CD8-positive, alpha-beta memory T cell (primary cell): ENCODE data around the gene MAST1. TPM values are rescaled to one million over a fixed set of nuclear protein-coding genes. Genes with fewer than 3 reads are reported as not detected.

Experiments
- CTCF ChIA-PET: fragments of 350-600 bp; sonication (Branson Sonifier 250); formaldehyde crosslinking; loops from one replicate; lab custom pipeline; 2021; ENCODE audit warnings: antibody characterized with exemption; lab: Charles Lee
- POLR2A ChIA-PET: fragments of 350-600 bp; sonication (Branson Sonifier 250); formaldehyde crosslinking; loops from one replicate; lab custom pipeline; 2021; ENCODE audit warnings: antibody characterized with exemption; lab: Charles Lee
- DNase-seq, 5 donors: peaks; one replicate each; pipeline versions ENCODE4 v3.0.0 to v3.0.0-alpha.2; 2020 to 2022; ENCODE audit warnings: mixed read lengths in 1 of 5
- H3K27ac ChIP-seq: one replicate; pipeline ENCODE4 v1.7.0; 2013; ENCODE audit warnings: low read depth, mild to moderate bottlenecking, low read length, moderate library complexity
- H3K27me3 ChIP-seq: 2 replicates; pipeline ENCODE4 v1.7.0; 2013; ENCODE audit warnings: low read length, mild to moderate bottlenecking; ENCODE audit not compliant: insufficient read depth, poor library complexity, severe bottlenecking
- H3K36me3 ChIP-seq: 2 replicates; pipeline ENCODE4 v1.7.0; 2013; ENCODE audit warnings: mild to moderate bottlenecking, low read length, moderate library complexity; ENCODE audit not compliant: insufficient read depth
- H3K4me1 ChIP-seq: 2 replicates; pipeline ENCODE4 v1.7.0; 2013; ENCODE audit warnings: mild to moderate bottlenecking, low read length, moderate library complexity; ENCODE audit not compliant: insufficient read depth
- H3K4me3 ChIP-seq: 2 replicates; pipeline ENCODE4 v1.7.0; 2013; ENCODE audit warnings: mild to moderate bottlenecking, low read length
- H3K9me3 ChIP-seq: 2 replicates; pipeline ENCODE4 v1.7.0; 2013; ENCODE audit warnings: mild to moderate bottlenecking, low read length
- H3K27ac Mint-ChIP-seq, 8 donors: one replicate each; pipeline ENCODE4 v1.8.0; 2020 to 2021; ENCODE audit warnings: mixed read lengths in 8 of 8, mild to moderate bottlenecking in 6 of 8, inconsistent platforms in 3 of 8, moderate library complexity in 3 of 8
- H3K27me3 Mint-ChIP-seq, 2 donors: one replicate each; pipeline ENCODE4 v1.8.0; 2020 to 2021; ENCODE audit warnings: mixed read lengths in 2 of 2, mild to moderate bottlenecking in 1 of 2, moderate library complexity in 1 of 2
- H3K36me3 Mint-ChIP-seq, 3 donors: one replicate each; pipeline ENCODE4 v1.8.0; 2020 to 2021; ENCODE audit warnings: mixed read lengths in 3 of 3, inconsistent platforms in 1 of 3, mild to moderate bottlenecking in 1 of 3
- H3K4me1 Mint-ChIP-seq, 3 donors: one replicate each; pipeline ENCODE4 v1.8.0; 2020 to 2021; ENCODE audit warnings: mixed read lengths in 3 of 3, inconsistent platforms in 1 of 3, mild to moderate bottlenecking in 1 of 3
- H3K4me3 Mint-ChIP-seq, 7 donors: one replicate each; pipeline ENCODE4 v1.8.0; 2020 to 2021; ENCODE audit warnings: mixed read lengths in 7 of 7, mild to moderate bottlenecking in 6 of 7, moderate library complexity in 4 of 7, inconsistent platforms in 2 of 7
- H3K9me3 Mint-ChIP-seq, 5 donors: one replicate each; pipeline ENCODE4 v1.8.0; 2020 to 2022; ENCODE audit warnings: mixed read lengths in 5 of 5, mild to moderate bottlenecking in 3 of 5, moderate library complexity in 2 of 5, inconsistent platforms in 1 of 5
- polyA plus RNA-seq: library from polyadenylated mRNA; unstranded; fragments of 300-500 nt; fragmentation: Illumina TruSeq; gene quantifications from one replicate; pipeline ENCODE4 v1.2.3, GENCODE V29; 2021
- total RNA-seq, 2 experiments: library from RNA; stranded (reverse); gene quantifications; one replicate each; pipeline ENCODE4 v1.2.3, GENCODE V29; 2021

The MAST1 gene
- total and polyA plus RNA-seq, 3 experiments from 2014 or later, result 0.24 to 1.2 (median 0.38) TPM

DNA sequence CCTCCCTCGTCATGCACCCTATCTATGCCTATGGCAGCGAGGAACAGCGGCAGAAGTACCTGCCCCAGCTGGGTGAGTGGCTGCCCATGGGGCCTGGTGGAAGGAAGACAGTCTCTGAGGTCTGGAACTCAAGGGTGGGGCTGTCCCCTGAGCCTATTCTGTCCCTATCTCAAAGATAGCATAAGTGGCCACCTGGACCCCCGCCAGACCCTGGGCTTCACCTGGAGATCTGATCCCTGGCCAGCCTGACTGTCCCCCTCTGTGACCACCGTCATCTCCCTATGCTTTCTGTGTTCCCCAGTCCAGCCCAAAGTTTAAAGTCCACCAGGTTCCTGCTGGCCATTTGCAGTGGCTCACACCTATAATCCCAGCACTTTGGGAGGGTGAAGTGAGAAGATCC lies 55.3 kb downstream of the MAST1 start:
- peaks cover 14% of the 10 kb centered on the region for H3K36me3 ChIP-seq
- H3K4me3 ChIP-seq, result no peak overlapping the region
- no peak for DNase-seq
- Mint-ChIP-seq H3K4me3 (peak overlapping the region; percentile 34 to 78 (median 53)), H3K27me3 (peaks cover 0 to 4% of the 10 kb centered on the region in 2 donors), H3K27ac (peak overlapping the region in 2 of 8 donors; percentile 24 to 60), H3K36me3 (peaks cover 11 to 52% (median 12%) of the 10 kb centered on the region in 3 donors), H3K9me3 (no peaks in the 10 kb centered on the region), H3K4me1 (peaks cover 20 to 38% (median 25%) of the 10 kb centered on the region in 3 donors)
- POLR2A ChIA-PET, result no interaction called here
- no peak overlapping the region for H3K27ac ChIP-seq
- H3K9me3 ChIP-seq, result no peaks in the 10 kb centered on the region
- peaks cover 12% of the 10 kb centered on the region for H3K4me1 ChIP-seq
- CTCF ChIA-PET, result interaction anchor here (1.7 kb wide), 1 partner anchor 72 kb away, joined by 5 read pairs; no protein-coding TSS in a partner anchor
- no peaks in the 10 kb centered on the region for H3K27me3 ChIP-seq

DNA sequence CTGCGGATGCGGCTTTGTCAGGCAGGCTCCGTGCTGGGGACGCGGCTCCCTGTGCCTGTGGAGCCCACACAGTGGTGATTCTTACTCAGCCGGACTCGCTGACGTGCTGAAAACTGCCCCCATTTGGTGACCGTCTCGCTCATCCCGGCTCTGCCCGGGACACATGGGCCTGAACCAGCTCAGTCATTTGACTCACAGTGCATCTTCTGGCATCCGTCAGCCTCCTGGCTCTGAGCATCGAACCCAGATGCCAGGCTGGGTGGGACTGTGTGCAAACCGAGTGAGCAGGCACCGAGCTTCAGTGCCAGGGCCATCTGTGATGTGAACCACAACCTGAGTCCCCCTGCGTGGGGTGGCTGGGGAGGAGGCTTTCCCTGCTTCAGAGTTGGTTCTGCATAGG lies 58.1 kb downstream of the MAST1 start:
- no peak overlapping the region for H3K27ac Mint-ChIP-seq
- peak overlapping the region in 1 of 7 donors; percentile 34 for H3K4me3 Mint-ChIP-seq
- H3K36me3 ChIP-seq, result peaks cover 14% of the 10 kb centered on the region
- no peak for DNase-seq
- no peaks in the 10 kb centered on the region for H3K27me3 ChIP-seq
- no peaks in the 10 kb centered on the region for H3K27me3 Mint-ChIP-seq
- ChIA-PET POLR2A (no interaction called here), CTCF (interaction anchor here (0.8 to 1.6 kb wide), 2 partner anchors 11 to 17 kb away, joined by 3 to 4 read pairs; no protein-coding TSS in a partner anchor)
- no peak overlapping the region for H3K27ac ChIP-seq
- no peak overlapping the region for H3K4me3 ChIP-seq
- peaks cover 7 to 18% (median 12%) of the 10 kb centered on the region in 3 donors for H3K4me1 Mint-ChIP-seq
- H3K36me3 Mint-ChIP-seq, result peaks cover 11 to 67% (median 14%) of the 10 kb centered on the region in 3 donors
- peaks cover 8% of the 10 kb centered on the region for H3K4me1 ChIP-seq
- no peaks in the 10 kb centered on the region for H3K9me3 Mint-ChIP-seq
- no peaks in the 10 kb centered on the region for H3K9me3 ChIP-seq

DNA sequence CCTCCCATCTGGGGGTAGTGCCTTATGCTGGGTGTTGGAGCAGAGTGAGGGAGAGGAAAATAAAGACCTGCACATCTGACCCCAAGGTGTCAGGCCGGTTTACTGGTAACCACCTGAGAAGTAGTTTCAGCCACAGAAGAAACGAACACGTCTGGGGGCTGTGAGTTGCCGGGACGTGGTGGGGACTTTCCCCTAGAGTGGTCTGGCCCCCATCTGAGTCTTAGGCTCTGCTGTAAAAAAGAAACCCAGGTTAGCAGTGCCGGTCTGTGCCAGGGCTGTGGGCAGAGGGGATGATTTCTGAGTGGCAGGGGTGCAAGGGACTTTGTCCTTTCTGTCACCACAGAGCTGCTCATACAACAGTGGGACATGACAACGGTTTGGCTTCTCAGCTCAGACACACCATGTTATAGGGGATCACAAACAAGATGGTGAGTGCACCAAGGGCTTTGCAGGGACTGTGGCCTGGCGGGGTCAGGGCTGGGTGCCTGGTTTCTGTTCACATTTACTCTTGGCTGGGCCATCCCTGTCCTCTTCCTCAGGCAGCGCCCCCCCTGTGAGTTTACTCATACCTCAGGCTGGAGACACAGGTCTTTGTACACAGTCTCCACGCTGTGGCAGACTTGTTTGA lies 61.7 kb downstream of the MAST1 start:
- Histone ChIP-seq H3K9me3 (no peaks in the 10 kb centered on the region), H3K4me3 (no peak overlapping the region), H3K27me3 (no peaks in the 10 kb centered on the region), H3K27ac (no peak overlapping the region), H3K36me3 (peaks cover 6% of the 10 kb centered on the region), H3K4me1 (no peaks in the 10 kb centered on the region)
- no peaks in the 10 kb centered on the region for H3K27me3 Mint-ChIP-seq
- POLR2A ChIA-PET, result no interaction called here
- no peaks in the 10 kb centered on the region for H3K4me1 Mint-ChIP-seq
- peak overlapping the region in 3 of 8 donors; percentile 46 to 74 (median 71) for H3K27ac Mint-ChIP-seq
- CTCF ChIA-PET, result interaction anchor here (1.2 to 1.7 kb wide), 4 partner anchors 9 to 65 kb away, joined by 3 to 5 read pairs (median 4); partner anchors contain the start of gene GCDH
- H3K4me3 Mint-ChIP-seq, result no peak overlapping the region
- peaks cover 7 to 49% (median 7%) of the 10 kb centered on the region in 3 donors for H3K36me3 Mint-ChIP-seq
- no peaks in the 10 kb centered on the region for H3K9me3 Mint-ChIP-seq
- DNase-seq, result no peak

DNA sequence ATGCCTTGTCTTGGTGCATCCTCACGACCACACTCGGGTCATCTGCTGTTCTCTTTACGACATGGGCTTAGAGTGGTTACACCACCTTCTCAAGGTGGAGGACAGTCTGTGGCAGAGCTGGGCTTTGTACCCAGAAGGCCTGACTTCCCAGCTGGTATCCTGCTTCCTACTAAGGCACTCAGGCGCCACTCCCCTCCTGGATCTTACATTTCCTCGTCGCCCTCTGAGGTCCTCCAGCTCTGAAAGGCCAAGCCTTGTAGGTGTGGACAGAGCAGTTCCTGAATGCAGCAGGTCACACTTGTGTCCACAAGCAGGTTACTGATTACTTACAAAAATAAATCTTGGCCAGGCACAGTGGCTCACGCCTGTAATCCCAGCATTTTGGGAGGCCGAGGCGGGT lies 68.9 kb downstream of the MAST1 start:
- Histone ChIP-seq H3K9me3 (no peaks in the 10 kb centered on the region), H3K36me3 (no peaks in the 10 kb centered on the region), H3K4me1 (no peaks in the 10 kb centered on the region), H3K4me3 (no peak overlapping the region), H3K27ac (no peak overlapping the region), H3K27me3 (no peaks in the 10 kb centered on the region)
- Mint-ChIP-seq H3K4me1 (no peaks in the 10 kb centered on the region), H3K4me3 (no peak overlapping the region), H3K9me3 (no peaks in the 10 kb centered on the region), H3K27ac (no peak overlapping the region), H3K36me3 (peaks cover 0 to 2% (median 0%) of the 10 kb centered on the region in 3 donors), H3K27me3 (no peaks in the 10 kb centered on the region)
- ChIA-PET POLR2A (no interaction called here), CTCF (interaction anchor here (1.2 to 1.9 kb wide), 2 partner anchors 22 to 59 kb away, joined by 3 to 5 read pairs; no protein-coding TSS in a partner anchor)
- DNase-seq, result no peak

DNA sequence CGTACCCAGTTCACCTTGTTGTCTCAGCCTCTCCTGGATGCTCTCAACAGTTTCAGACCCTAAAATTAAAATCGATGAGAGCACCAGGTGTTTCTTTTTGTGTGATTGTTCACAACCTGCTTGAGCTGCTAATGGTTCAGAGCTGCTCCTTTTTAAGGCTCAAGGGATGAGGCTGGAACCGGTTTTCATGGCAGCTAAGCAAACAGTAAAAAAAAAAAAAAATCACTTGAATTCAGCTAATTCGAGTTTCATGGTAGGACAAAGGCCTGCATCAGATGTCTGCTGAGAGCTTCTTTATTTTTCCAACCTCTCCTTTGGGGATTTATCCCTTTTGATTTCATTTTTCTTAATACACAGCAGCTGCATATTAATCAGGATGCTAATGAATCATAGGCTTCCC lies 74.3 kb downstream of the MAST1 start:
- H3K4me3 Mint-ChIP-seq, result no peak overlapping the region
- Histone ChIP-seq H3K27me3 (no peaks in the 10 kb centered on the region), H3K9me3 (no peaks in the 10 kb centered on the region), H3K4me3 (no peak overlapping the region), H3K4me1 (peaks cover 22% of the 10 kb centered on the region), H3K36me3 (no peaks in the 10 kb centered on the region), H3K27ac (no peak overlapping the region)
- peak overlapping the region in 1 of 8 donors; percentile 69 for H3K27ac Mint-ChIP-seq
- H3K27me3 Mint-ChIP-seq, result peaks cover 0 to 2% of the 10 kb centered on the region in 2 donors
- ChIA-PET CTCF (interaction anchor here (1.3 to 2.8 kb wide), 3 partner anchors 22 to 53 kb away, joined by 3 to 10 read pairs (median 10); partner anchors contain the start of gene GCDH), POLR2A (no interaction called here)
- no peak for DNase-seq
- H3K4me1 Mint-ChIP-seq, result peaks cover 19 to 29% (median 20%) of the 10 kb centered on the region in 3 donors
- H3K36me3 Mint-ChIP-seq, result no peaks in the 10 kb centered on the region
- H3K9me3 Mint-ChIP-seq, result no peaks in the 10 kb centered on the region

DNA sequence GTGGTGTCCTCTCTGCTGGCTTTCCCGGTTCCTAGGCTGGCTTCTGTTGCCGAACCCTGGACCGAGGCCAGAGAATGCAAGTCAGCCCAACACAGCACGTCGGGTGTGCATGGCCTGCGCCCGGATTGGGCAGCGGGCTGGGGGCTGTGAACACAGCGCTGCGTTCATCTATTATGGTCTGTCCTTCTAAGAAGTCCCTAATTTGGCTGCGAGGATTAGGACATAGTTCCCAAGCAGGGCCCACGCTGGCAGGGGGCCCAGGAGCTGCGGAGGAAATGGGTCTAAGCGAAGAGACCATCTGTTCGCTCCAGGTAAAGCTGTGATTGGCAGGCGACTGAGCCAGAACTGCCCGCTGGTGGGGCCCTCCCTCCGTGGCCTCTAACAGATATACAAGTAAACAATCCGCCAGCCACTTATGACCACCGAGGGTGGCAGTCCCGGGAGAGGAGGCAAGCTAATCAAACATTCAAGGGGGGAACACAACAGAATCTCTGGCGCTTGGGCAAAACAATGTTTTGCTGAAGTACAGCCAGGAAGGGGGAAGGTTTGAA lies 74.8 kb downstream of the MAST1 start:
- H3K4me1 Mint-ChIP-seq, result peaks cover 19 to 29% (median 20%) of the 10 kb centered on the region in 3 donors
- no peaks in the 10 kb centered on the region for H3K9me3 Mint-ChIP-seq
- POLR2A ChIA-PET, result interaction anchor here (0.6 to 1.5 kb wide), 3 partner anchors 26 to 160 kb away, joined by 4 to 9 read pairs (median 8); partner anchors contain the start of genes CALR and DNASE2
- CTCF ChIA-PET, result interaction anchor here (1.3 to 2.8 kb wide), 4 partner anchors 23 to 52 kb away, joined by 3 to 10 read pairs (median 6); partner anchors contain the start of genes GCDH and KLF1
- peaks cover 22% of the 10 kb centered on the region for H3K4me1 ChIP-seq
- H3K27ac ChIP-seq, result no peak overlapping the region
- no peaks in the 10 kb centered on the region for H3K36me3 Mint-ChIP-seq
- H3K27me3 ChIP-seq, result no peaks in the 10 kb centered on the region
- no peaks in the 10 kb centered on the region for H3K9me3 ChIP-seq
- H3K4me3 Mint-ChIP-seq, result no peak overlapping the region
- H3K27ac Mint-ChIP-seq, result peak overlapping the region in 3 of 8 donors; percentile 51 to 93 (median 93)
- peaks cover 0 to 2% of the 10 kb centered on the region in 2 donors for H3K27me3 Mint-ChIP-seq
- no peak for DNase-seq
- H3K4me3 ChIP-seq, result no peak overlapping the region
- H3K36me3 ChIP-seq, result no peaks in the 10 kb centered on the region

DNA sequence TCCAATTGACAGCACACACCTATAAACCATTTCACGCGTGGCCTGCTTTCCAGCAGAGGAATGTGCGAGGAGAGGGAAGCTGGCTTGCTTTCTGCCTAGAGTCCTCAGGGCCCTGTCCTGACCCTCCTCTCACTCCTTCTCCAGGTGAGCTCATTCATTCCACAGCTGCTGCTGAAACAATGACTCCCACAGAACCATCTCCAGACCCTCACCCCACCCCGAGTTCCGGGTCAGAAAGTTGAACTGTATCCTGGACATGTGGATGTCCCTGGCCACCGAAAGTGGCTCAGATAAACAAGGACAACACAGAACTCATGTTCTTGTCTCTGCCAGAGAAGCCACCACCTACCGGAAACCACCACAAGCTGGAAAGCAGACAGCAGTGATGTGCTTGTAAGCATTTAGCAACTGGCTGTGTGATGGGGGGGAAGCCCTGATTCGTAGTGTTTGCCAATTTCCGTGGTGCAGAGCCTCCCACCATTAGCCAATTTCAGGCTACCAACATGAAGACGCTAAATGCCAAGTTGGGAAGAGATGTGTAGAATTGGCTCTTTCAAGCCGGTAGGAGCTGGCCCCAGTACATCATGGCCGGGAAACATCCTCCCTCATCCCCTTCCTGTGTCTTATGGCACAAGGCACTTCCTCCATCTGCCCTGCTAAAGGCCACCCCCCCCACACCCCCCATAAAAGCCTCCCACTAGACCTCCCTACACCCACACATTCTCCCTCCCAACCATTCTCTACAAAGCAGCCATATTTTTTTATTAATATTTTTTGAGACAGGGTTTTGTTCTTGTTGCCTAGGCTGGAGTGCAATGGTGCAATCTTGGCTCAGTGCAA lies 75.8 kb downstream of the MAST1 start:
- Mint-ChIP-seq H3K4me1 (peaks cover 22 to 37% (median 22%) of the 10 kb centered on the region in 3 donors), H3K27me3 (peaks cover 0 to 2% of the 10 kb centered on the region in 2 donors), H3K27ac (peak overlapping the region; percentile 88 to 96 (median 92)), H3K9me3 (no peaks in the 10 kb centered on the region), H3K36me3 (no peaks in the 10 kb centered on the region), H3K4me3 (peak overlapping the region; percentile 50 to 83 (median 71))
- peak; percentile 26 to 76 (median 44) for DNase-seq
- H3K36me3 ChIP-seq, result no peaks in the 10 kb centered on the region
- no peaks in the 10 kb centered on the region for H3K9me3 ChIP-seq
- ChIA-PET CTCF (interaction anchor here (1.1 to 2.8 kb wide), 7 partner anchors 10 to 148 kb away, joined by 3 to 10 read pairs (median 3); partner anchors contain the start of genes GCDH and KLF1), POLR2A (interaction anchor here (0.5 to 1.5 kb wide), 6 partner anchors 14 to 159 kb away, joined by 4 to 9 read pairs (median 8); partner anchors contain the start of genes CALR, DNASE2 and GCDH)
- peaks cover 28% of the 10 kb centered on the region for H3K4me1 ChIP-seq
- peak overlapping the region; percentile 39 for H3K4me3 ChIP-seq
- H3K27me3 ChIP-seq, result no peaks in the 10 kb centered on the region
- no peak overlapping the region for H3K27ac ChIP-seq
